HCT116 (cell line): ENCODE results near the gene POLA1.

Experiments used
- CTCF ChIP-seq, 3 experiments: fragments of 200-600 bp in 1 of 3; sonication (generic) in 1 of 3; IDR thresholded peaks in 2 of 3; conservative IDR thresholded peaks in 1 of 3; 2 replicates each; pipeline ENCODE4 v1.5.1; 2012 to 2017; ENCODE audit warnings: low read depth in 2 of 3, low read length in 2 of 3, antibody characterized with exemption in 1 of 3, borderline replicate concordance in 1 of 3, control low read depth in 1 of 3, mild to moderate bottlenecking in 1 of 3, mixed read lengths in 1 of 3, mixed run types in 1 of 3, moderate library complexity in 1 of 3; ENCODE audit not compliant: insufficient read depth in 1 of 3
- EZH2 ChIP-seq: fragments of 200-600 bp; sonication (generic); IDR thresholded peaks from 2 replicates; pipeline ENCODE4 v1.6.1; 2017; ENCODE audit warnings: antibody characterized with exemption, mixed run types
- MAX ChIP-seq: IDR thresholded peaks from 2 replicates; pipeline ENCODE4 v1.6.1; 2012
- POLR2AphosphoS5 ChIP-seq: IDR thresholded peaks from 2 replicates; pipeline ENCODE4 v1.6.1; 2011; ENCODE audit warnings: mild to moderate bottlenecking, low read depth, low read length, moderate library complexity
- YY1 ChIP-seq: IDR thresholded peaks from 2 replicates; pipeline ENCODE4 v1.6.1; 2011; ENCODE audit warnings: low read length, low read depth, moderate library complexity, mild to moderate bottlenecking; ENCODE audit not compliant: insufficient replicate concordance; ENCODE audit errors: extremely low read depth
- ZFX ChIP-seq: fragments of 450-650 bp; IDR thresholded peaks from 2 replicates; pipeline ENCODE4 v1.6.1; 2017

- no peak for TF ChIP-seq EZH2
- TF ChIP-seq YY1: no peak
- no peak for TF ChIP-seq ZFX
- no peak for TF ChIP-seq CTCF (IDR thresholded peaks at IDR 0.05 in 2 of 3, conservative IDR thresholded peaks at IDR 0.05 in 1 of 3; ENCODE audit: borderline replicate concordance in 1 of 3, insufficient read depth in 1 of 3, low read depth in 2 of 3, low read length in 2 of 3)
- TF ChIP-seq MAX: no peak
- no peak for TF ChIP-seq POLR2AphosphoS5
Measured at GRCh38 chrX:25009407-25009806, 315.7 kb downstream of the POLA1 start.
